ENCODE results near the gene ZFYVE27. TPM values are rescaled to one million over a fixed set of nuclear protein-coding genes. Genes with fewer than 3 reads are reported as not detected.

The ZFYVE27 gene
- total RNA-seq, 1 donor from 2014 or later: 40.7 TPM

- Mint-ChIP-seq H3K9me3 (peaks cover 20% of the 10 kb centered on the region), H3K27me3 (ENCODE audit: low read depth) (peaks cover 61% of the 10 kb centered on the region), H3K36me3 (no peaks in the 10 kb centered on the region), H3K27ac (no peak overlapping the region), H3K4me3 (no peak overlapping the region), H3K4me1 (no peaks in the 10 kb centered on the region)
- DNase-seq (ENCODE audit: low spot score in 2 of 2, unreplicated experiment in 2 of 2): no peak
- no peak for TF ChIP-seq CTCF (IDR thresholded peaks at IDR 0.05; ENCODE audit: unreplicated experiment)
Measured at GRCh38 chr10:97800474-97800873, 63.5 kb downstream of the ZFYVE27 start.

- no peak overlapping the region for H3K27ac Mint-ChIP-seq
- H3K4me1 Mint-ChIP-seq: no peaks in the 10 kb centered on the region
- H3K4me3 Mint-ChIP-seq: no peak overlapping the region
- no peak for TF ChIP-seq CTCF (IDR thresholded peaks at IDR 0.05; ENCODE audit: unreplicated experiment)
- H3K9me3 Mint-ChIP-seq: peaks cover 20% of the 10 kb centered on the region
- peaks cover 56% of the 10 kb centered on the region for H3K27me3 Mint-ChIP-seq (ENCODE audit: low read depth)
- no peaks in the 10 kb centered on the region for H3K36me3 Mint-ChIP-seq
- no peak for DNase-seq (ENCODE audit: low spot score in 2 of 2, unreplicated experiment in 2 of 2)
Measured at GRCh38 chr10:97801422-97801821, 64.5 kb downstream of the ZFYVE27 start.

GRCh38 chr10:97805096-97805884, 68.4 kb downstream of the ZFYVE27 start:
- DNase-seq (ENCODE audit: low spot score in 2 of 2, unreplicated experiment in 2 of 2): no peak
- H3K27me3 Mint-ChIP-seq (ENCODE audit: low read depth): peaks cover 31% of the 10 kb centered on the region
- no peak for TF ChIP-seq CTCF (IDR thresholded peaks at IDR 0.05; ENCODE audit: unreplicated experiment)
- no peaks in the 10 kb centered on the region for H3K9me3 Mint-ChIP-seq
- H3K4me1 Mint-ChIP-seq: no peaks in the 10 kb centered on the region
- H3K27ac Mint-ChIP-seq: no peak overlapping the region
- no peak overlapping the region for H3K4me3 Mint-ChIP-seq
- no peaks in the 10 kb centered on the region for H3K36me3 Mint-ChIP-seq

GRCh38 chr10:97805949-97806348, 69.0 kb downstream of the ZFYVE27 start:
- H3K9me3 Mint-ChIP-seq: no peaks in the 10 kb centered on the region
- no peak overlapping the region for H3K27ac Mint-ChIP-seq
- TF ChIP-seq CTCF (IDR thresholded peaks at IDR 0.05; ENCODE audit: unreplicated experiment): no peak
- DNase-seq (ENCODE audit: low spot score in 2 of 2, unreplicated experiment in 2 of 2): no peak
- no peaks in the 10 kb centered on the region for H3K4me1 Mint-ChIP-seq
- H3K36me3 Mint-ChIP-seq: no peaks in the 10 kb centered on the region
- H3K4me3 Mint-ChIP-seq: no peak overlapping the region
- peaks cover 31% of the 10 kb centered on the region for H3K27me3 Mint-ChIP-seq (ENCODE audit: low read depth)

GRCh38 chr10:97810446-97810845, 73.5 kb downstream of the ZFYVE27 start:
- H3K4me3 Mint-ChIP-seq: no peak overlapping the region
- H3K4me1 Mint-ChIP-seq: no peaks in the 10 kb centered on the region
- no peak overlapping the region for H3K27ac Mint-ChIP-seq
- no peak for DNase-seq (ENCODE audit: low spot score in 2 of 2, unreplicated experiment in 2 of 2)
- peaks cover 33% of the 10 kb centered on the region for H3K27me3 Mint-ChIP-seq (ENCODE audit: low read depth)
- no peaks in the 10 kb centered on the region for H3K36me3 Mint-ChIP-seq
- TF ChIP-seq CTCF (IDR thresholded peaks at IDR 0.05; ENCODE audit: unreplicated experiment): no peak
- no peaks in the 10 kb centered on the region for H3K9me3 Mint-ChIP-seq

Other genes starting within 250 kb of the ZFYVE27 start
- 82.5 to 88.1 TPM (median 84.9 TPM) in 3 replicates for gene MMS19, start 238.7 kb upstream of the ZFYVE27 start, total RNA-seq
- gene UBTD1, start 238.2 kb upstream of the ZFYVE27 start, total RNA-seq: 9.1 to 9.4 TPM (median 9.4 TPM) in 3 replicates
- gene ANKRD2, start 164.3 kb upstream of the ZFYVE27 start, total RNA-seq: 0.20 to 0.24 TPM (median 0.20 TPM) in 3 replicates
- gene HOGA1, start 152.7 kb upstream of the ZFYVE27 start, total RNA-seq: 0.31 to 0.50 TPM (median 0.40 TPM) in 3 replicates
- gene C10orf62, start 147.4 kb upstream of the ZFYVE27 start, total RNA-seq: not detected in 3 replicates
- gene MORN4, start 103.6 kb upstream of the ZFYVE27 start, total RNA-seq: 15.4 to 17.3 TPM (median 16.4 TPM) in 3 replicates
- gene PI4K2A, start 96.5 kb upstream of the ZFYVE27 start, total RNA-seq: 18.4 to 20.1 TPM (median 18.7 TPM) in 3 replicates
- 7.8 to 9.0 TPM (median 7.9 TPM) in 3 replicates for gene AVPI1, start 49.9 kb upstream of the ZFYVE27 start, total RNA-seq
- 72.5 to 75.4 TPM (median 75.4 TPM) in 3 replicates for gene MARVELD1, start 23.4 kb upstream of the ZFYVE27 start, total RNA-seq
- 0.69 to 1.1 TPM (median 0.86 TPM) in 3 replicates for gene SFRP5, start 34.9 kb downstream of the ZFYVE27 start, total RNA-seq
- gene GOLGA7B, start 112.7 kb downstream of the ZFYVE27 start, total RNA-seq: 0.07 to 0.16 TPM (median 0.09 TPM) in 3 replicates

Data from mesothelial cell of epicardium (in vitro differentiated cells).